WTC11 (cell line): Measurements from ENCODE around the gene ARPC1A.

Experiments used
- ATF3 ChIP-seq: sonication (generic); formaldehyde crosslinking; conservative IDR thresholded peaks from 2 replicates; pipeline ENCODE4 v1.8.1; 2022; ENCODE audit warnings: mild to moderate bottlenecking, missing genetic modification reagents
- CREM ChIP-seq: sonication (generic); formaldehyde crosslinking; IDR thresholded peaks from 2 replicates; pipeline ENCODE4 v1.8.1; 2022; ENCODE audit warnings: mild to moderate bottlenecking, missing genetic modification reagents, moderate library complexity
- CTCF ChIP-seq: fragments of 200-600 bp; IDR thresholded peaks from 2 replicates; pipeline ENCODE4 v1.8.0; 2022; ENCODE audit warnings: antibody characterized with exemption
- MLX ChIP-seq: sonication (generic); formaldehyde crosslinking; IDR thresholded peaks from 2 replicates; pipeline ENCODE4 v1.8.1; 2023; ENCODE audit warnings: mild to moderate bottlenecking, missing genetic modification reagents, moderate library complexity
- ZNF232 ChIP-seq: sonication (generic); formaldehyde crosslinking; IDR thresholded peaks from 2 replicates; pipeline ENCODE4 v1.8.0; 2022; ENCODE audit warnings: mild to moderate bottlenecking, missing genetic modification reagents
- TF ChIP-seq, protein P1 (sequence below): sonication (generic); formaldehyde crosslinking; IDR thresholded peaks from 2 replicates; pipeline ENCODE4 v1.8.0; 2022; ENCODE audit warnings: mild to moderate bottlenecking, missing genetic modification reagents

- TF ChIP-seq MLX (CRISPR knock-in tag) (no peak), CTCF (no peak), ZNF232 (CRISPR knock-in tag) (no peak), ATF3 (no peak), CREM (CRISPR knock-in tag) (no peak)
- TF ChIP-seq, protein P1, sequence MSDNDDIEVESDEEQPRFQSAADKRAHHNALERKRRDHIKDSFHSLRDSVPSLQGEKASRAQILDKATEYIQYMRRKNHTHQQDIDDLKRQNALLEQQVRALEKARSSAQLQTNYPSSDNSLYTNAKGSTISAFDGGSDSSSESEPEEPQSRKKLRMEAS, result no peak
These were observed 77.2 kb downstream of the ARPC1A start for GRCh38 chr7:99402854-99403253.
